PFSK-1 (cell line): ENCODE results near the gene SOX12.

Source experiments
- FOXP2 ChIP-seq: optimal IDR thresholded peaks from 2 replicates; pipeline ENCODE3; 2011; ENCODE audit warnings: borderline replicate concordance, control low read depth, inconsistent platforms; ENCODE audit not compliant: insufficient read depth; ENCODE audit errors: extremely low read length, extremely low read depth
- POLR2AphosphoS5 ChIP-seq: IDR thresholded peaks from 2 replicates; pipeline ENCODE4 v1.6.1; 2012; ENCODE audit warnings: low read depth, mild to moderate bottlenecking, control low read depth, low read length, moderate library complexity
- SIN3A ChIP-seq: IDR thresholded peaks from 2 replicates; pipeline ENCODE4 v1.6.1; 2012; ENCODE audit warnings: mild to moderate bottlenecking, low read length, moderate library complexity, borderline replicate concordance; ENCODE audit not compliant: insufficient read depth
- TAF1 ChIP-seq: IDR thresholded peaks from 2 replicates; pipeline ENCODE4 v1.6.1; 2012; ENCODE audit warnings: low read length, control low read depth, borderline replicate concordance; ENCODE audit not compliant: insufficient read depth
- TF ChIP-seq, protein P1 (sequence below), 2 experiments: IDR thresholded peaks; 2 replicates each; pipeline versions ENCODE4 v1.6.1 to v1.8.0; 2011 to 2012; ENCODE audit warnings: low read depth in 2 of 2, low read length in 2 of 2, control low read depth in 1 of 2, inconsistent platforms in 1 of 2, mild to moderate bottlenecking in 1 of 2, moderate library complexity in 1 of 2; ENCODE audit not compliant: insufficient read depth in 1 of 2

The SOX12 gene

DNA sequence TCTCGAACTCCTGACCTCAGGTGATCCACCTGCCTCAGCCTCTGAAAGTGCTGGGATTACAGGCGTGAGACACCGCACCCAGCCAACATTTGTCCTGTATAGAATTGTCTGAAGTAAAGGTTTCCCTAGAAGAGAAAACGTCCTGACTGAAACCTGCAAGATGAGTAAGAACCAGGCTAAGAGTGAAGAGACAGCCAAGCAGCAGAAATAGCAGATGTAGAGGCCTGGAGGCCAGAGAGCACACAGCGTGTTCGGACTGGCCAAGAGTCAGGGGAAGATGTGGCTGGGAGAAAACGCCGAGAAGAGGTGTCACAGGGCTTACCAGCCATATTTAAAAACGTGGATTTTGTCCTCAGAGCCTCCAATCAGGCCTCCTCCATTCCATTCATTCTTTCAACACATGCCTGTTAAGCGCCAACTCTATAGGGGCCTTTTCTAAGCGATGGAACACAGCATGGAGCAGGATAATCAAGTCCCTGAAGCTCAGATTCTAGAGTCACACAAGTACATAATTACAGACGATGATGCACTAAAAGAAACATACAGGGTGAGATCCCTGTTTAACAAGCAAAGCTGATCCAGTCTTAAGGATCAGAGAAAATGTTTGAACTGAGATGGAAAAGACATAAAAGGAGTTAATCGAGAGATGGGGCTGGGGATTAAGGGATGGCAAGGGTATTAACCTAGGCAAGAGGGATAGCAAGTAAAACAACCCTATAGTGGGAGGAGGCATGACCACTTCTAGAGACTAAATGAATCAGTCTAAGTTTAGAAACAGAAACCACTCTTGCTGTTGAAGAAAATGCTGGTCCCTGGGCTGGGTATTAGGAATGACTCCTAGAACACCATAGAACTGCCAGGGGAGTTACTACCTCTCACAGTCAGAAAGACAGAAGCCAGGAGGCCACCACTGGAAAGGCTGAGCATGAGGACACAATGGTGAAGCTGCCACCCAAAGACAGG, 23.2 kb upstream of the SOX12 start:
- TF ChIP-seq POLR2AphosphoS5 (no peak), TAF1 (no peak), FOXP2 (no peak), SIN3A (no peak)
- TF ChIP-seq, protein P1, sequence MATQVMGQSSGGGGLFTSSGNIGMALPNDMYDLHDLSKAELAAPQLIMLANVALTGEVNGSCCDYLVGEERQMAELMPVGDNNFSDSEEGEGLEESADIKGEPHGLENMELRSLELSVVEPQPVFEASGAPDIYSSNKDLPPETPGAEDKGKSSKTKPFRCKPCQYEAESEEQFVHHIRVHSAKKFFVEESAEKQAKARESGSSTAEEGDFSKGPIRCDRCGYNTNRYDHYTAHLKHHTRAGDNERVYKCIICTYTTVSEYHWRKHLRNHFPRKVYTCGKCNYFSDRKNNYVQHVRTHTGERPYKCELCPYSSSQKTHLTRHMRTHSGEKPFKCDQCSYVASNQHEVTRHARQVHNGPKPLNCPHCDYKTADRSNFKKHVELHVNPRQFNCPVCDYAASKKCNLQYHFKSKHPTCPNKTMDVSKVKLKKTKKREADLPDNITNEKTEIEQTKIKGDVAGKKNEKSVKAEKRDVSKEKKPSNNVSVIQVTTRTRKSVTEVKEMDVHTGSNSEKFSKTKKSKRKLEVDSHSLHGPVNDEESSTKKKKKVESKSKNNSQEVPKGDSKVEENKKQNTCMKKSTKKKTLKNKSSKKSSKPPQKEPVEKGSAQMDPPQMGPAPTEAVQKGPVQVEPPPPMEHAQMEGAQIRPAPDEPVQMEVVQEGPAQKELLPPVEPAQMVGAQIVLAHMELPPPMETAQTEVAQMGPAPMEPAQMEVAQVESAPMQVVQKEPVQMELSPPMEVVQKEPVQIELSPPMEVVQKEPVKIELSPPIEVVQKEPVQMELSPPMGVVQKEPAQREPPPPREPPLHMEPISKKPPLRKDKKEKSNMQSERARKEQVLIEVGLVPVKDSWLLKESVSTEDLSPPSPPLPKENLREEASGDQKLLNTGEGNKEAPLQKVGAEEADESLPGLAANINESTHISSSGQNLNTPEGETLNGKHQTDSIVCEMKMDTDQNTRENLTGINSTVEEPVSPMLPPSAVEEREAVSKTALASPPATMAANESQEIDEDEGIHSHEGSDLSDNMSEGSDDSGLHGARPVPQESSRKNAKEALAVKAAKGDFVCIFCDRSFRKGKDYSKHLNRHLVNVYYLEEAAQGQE (IDR thresholded peaks at IDR 0.05; ENCODE audit: insufficient read depth in 1 of 2, low read depth in 2 of 2, low read length in 2 of 2), result no peak

DNA sequence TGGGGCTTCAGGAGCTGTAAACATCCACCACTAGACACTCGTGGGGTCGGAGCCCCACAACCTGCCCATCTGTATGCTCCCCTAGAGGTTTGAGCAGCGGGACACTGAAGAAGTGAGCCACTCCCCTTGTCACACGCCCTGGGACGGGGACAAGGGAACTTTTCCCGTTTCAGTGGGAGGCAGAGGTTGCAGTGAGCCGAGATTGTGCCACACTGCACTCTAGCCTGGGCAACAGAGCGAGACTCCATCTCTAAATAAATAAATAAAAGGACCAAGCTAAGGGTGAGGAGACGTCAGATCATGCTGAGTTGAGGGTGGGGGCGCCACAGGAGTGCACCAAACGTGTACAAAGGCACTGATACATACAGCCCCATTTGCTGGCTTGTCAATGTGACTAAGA, 19.6 kb upstream of the SOX12 start:
- TF ChIP-seq, protein P1 (IDR thresholded peaks at IDR 0.05; ENCODE audit: insufficient read depth in 1 of 2, low read depth in 2 of 2, low read length in 2 of 2), result no peak
- TF ChIP-seq SIN3A, result no peak
- no peak for TF ChIP-seq TAF1
- TF ChIP-seq POLR2AphosphoS5, result no peak
- no peak for TF ChIP-seq FOXP2

DNA sequence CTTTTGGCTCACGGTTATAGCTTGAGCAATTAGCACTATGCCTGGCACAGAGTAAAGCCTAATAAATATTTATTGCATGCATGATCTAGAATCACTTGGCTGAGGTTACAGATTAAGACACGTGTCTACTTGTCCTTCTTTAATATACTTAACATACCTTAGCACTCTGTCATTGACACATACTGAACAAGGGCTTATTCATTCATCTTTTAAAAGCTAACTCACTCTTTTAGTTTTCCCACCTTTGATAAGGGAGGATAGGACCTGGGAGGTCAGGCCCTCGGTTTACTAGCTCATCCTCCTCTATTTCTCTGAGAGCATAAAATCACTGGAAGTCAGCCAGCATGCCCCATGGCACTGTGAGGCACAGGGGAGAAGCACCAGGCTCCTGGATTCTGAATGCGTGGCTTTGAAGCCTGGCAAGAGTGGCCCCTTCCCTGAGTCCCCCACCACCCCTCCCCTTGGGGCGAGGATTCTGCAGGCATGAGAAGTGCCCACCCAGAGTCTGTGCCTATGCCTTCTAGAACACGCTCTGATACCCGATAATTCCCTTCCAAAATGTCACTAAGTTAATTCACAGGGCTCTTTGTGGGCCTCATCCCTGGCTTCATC, 16.8 kb upstream of the SOX12 start:
- TF ChIP-seq POLR2AphosphoS5, result no peak
- no peak for TF ChIP-seq FOXP2
- TF ChIP-seq, protein P1 (IDR thresholded peaks at IDR 0.05; ENCODE audit: insufficient read depth in 1 of 2, low read depth in 2 of 2, low read length in 2 of 2), result no peak
- TF ChIP-seq SIN3A, result no peak
- no peak for TF ChIP-seq TAF1

DNA sequence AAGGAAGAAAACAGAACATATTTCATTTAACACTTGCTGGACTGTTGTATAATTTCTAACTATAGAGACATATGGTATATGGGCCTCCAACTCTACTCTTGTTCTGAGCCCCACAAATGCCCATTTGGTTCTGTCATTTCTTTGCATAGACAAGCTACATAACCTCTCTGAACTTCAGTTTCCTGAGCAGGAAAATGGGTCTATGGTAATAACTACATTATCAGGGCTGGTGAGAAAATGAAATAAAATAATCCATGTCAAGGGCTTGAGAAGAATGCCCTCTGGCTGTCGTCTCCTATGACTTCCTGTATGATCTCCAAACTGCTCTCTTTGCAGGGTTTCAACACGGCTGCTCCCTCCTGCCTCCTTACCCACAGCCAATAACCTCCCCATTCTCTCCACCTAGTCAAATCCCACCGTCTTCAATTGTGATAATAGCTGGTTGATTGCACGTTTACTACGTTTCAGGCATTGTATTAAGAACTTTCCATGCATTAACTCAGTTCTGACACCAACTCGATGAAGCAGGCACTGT, 16.0 kb upstream of the SOX12 start:
- TF ChIP-seq, protein P1 (IDR thresholded peaks at IDR 0.05; ENCODE audit: insufficient read depth in 1 of 2, low read depth in 2 of 2, low read length in 2 of 2), result no peak
- no peak for TF ChIP-seq FOXP2
